CD4-positive, alpha-beta T cell treated with Interleukin-15 for 1 hour (primary cell): ENCODE results near the gene GDI2.
"Not testable (repeated sequence)": the region's sequence is repeated elsewhere in the genome, so short reads cannot be mapped to it uniquely, and the experiment has no call there.

ENCODE experiments used
- DNase-seq: peaks from one replicate; pipeline ENCODE4 v3.0.0-alpha.2; 2020

Gene GDI2

DNA sequence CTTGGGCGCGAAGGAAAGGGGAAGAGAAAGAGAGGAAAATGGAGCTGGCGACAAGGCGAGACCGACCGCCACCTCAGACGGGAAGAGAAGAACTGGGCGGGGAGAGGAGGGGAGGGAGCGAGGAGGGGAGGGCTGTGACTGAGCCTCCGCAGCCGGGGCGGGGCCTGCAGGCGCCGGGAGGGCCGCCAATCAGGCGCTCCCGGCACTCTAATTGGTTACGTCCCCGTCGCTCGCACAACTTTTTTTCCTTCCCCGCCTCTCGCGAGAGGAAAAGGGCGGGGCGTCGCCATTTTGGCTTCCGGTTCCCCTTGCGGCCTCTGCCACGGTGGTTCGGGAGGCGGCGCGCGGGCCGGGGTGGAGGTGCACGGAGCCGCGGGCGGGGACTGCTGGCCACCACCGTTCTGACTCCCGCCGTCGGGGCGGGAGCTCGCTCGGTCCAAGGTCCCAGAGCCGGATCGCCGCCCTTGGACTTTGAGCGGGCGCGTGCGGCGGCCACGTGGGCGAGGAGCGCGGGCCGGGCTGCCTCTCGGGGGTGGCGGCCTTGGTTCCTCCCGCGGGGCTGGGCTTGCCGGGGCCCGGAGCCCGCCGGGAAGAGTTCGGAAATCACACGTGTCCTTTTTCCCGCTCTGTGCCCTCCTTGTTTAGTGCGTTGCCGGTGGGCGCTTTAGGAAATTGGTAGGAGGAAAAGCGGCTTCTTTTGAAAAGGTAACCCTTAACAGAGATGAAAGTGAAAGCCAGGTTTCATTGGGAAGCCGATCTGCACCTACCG is at the start of gene GDI2:
Gene GDI2 (minus strand): TSS at position 94 of the 769 bp plus-strand sequence. CDS start 176 bp downstream, outside the sequence.
- DNase-seq, result peak; percentile 96

DNA sequence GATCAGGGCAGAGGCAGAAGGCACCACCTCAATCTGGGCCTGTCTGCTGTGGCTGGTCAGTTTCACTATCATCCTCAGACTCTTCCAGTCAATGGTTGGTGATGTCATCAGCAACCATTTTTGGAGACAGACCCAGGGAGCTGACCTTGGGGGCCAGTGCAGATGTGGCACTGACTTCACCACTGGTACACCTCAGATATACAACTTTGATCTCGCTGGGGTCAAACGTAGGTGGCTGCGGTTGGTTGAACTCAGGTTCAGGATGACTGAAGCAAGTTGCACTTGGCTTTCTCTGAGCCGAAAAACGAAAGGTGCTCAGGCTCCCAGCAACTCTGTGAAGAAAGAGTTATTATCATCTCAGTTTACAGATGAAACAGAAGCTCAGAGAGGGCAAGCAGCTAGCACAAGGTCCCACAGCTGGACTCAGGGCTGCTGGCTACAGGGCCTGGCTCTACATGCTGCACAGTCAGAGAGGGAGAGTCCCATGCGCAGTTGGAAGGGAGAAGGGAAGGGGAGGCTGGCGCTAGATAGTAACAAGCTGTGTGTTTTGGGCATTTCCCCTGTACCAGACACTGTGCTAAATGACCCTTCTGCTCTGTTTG is 49.2 kb upstream of the GDI2 start:
- no peak for DNase-seq

DNA sequence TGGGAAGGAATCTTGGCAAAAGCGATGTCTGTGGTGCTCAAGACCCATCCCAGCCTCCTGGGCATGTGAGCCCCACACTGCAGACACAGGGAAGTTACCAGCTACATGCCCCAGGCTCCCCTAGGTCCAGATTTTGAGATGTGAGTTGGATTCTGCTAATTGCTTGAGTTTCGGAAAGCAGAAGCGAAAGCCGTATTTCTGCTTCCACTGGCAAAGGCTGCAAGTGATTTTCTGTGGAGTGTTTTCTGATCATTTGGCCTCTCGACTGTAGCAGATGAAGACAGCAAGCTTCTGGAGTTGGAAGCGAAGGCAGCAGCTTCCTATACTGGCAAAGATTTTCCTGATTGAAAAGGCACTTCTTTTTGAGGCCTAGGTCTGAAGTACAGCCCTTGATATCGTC is 46.8 kb upstream of the GDI2 start:
- no peak for DNase-seq

- DNase-seq, result no peak
Observed at GRCh38 chr10:5858811-5859210, 45.6 kb upstream of the GDI2 start.

GRCh38 chr10:5856701-5857004 is 43.4 kb upstream of the GDI2 start:
- no peak for DNase-seq

GRCh38 chr10:5855979-5856700 is 42.9 kb upstream of the GDI2 start:
- no peak for DNase-seq

GRCh38 chr10:5854131-5854475 is 40.9 kb upstream of the GDI2 start:
- DNase-seq, result no peak

- DNase-seq, result not testable (repeated sequence)
Observed at GRCh38 chr10:5846667-5847066, 33.4 kb upstream of the GDI2 start.

- DNase-seq, result no peak
Observed at GRCh38 chr10:5844345-5845055, 31.3 kb upstream of the GDI2 start.

- DNase-seq, result no peak
Observed at GRCh38 chr10:5843686-5844344, 30.6 kb upstream of the GDI2 start.

- no peak for DNase-seq
Observed at GRCh38 chr10:5841965-5842364, 28.7 kb upstream of the GDI2 start.

GRCh38 chr10:5840314-5841307 is 27.4 kb upstream of the GDI2 start:
- peak; percentile 82 for DNase-seq

DNA sequence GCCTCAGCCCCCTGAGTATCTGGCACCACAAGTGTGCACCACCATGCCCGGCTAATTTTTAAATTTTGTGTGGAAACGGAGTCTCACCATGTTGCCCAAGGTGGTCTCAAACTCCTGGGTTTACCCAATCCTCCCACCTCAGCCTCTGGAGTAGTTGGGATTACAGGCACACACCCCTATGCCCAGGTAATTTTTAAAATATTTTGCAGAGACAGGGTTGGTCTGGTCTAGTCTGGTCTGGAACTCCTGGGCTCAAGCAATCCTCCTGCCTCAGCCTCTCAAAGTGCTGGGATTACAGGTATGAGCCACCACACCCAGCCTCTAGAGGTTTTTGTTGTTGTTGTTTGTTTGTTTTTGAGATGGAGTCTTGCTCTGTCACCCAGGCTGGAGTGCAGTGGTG is 22.9 kb upstream of the GDI2 start:
- DNase-seq, result not testable (repeated sequence)

GRCh38 chr10:5835446-5836095 is 22.3 kb upstream of the GDI2 start:
- no peak for DNase-seq

- DNase-seq, result no peak
Observed at GRCh38 chr10:5833814-5834213, 20.6 kb upstream of the GDI2 start.

- no peak for DNase-seq
Observed at GRCh38 chr10:5832946-5833345, 19.7 kb upstream of the GDI2 start.

- DNase-seq, result no peak
Observed at GRCh38 chr10:5831446-5831782, 18.2 kb upstream of the GDI2 start.

DNA sequence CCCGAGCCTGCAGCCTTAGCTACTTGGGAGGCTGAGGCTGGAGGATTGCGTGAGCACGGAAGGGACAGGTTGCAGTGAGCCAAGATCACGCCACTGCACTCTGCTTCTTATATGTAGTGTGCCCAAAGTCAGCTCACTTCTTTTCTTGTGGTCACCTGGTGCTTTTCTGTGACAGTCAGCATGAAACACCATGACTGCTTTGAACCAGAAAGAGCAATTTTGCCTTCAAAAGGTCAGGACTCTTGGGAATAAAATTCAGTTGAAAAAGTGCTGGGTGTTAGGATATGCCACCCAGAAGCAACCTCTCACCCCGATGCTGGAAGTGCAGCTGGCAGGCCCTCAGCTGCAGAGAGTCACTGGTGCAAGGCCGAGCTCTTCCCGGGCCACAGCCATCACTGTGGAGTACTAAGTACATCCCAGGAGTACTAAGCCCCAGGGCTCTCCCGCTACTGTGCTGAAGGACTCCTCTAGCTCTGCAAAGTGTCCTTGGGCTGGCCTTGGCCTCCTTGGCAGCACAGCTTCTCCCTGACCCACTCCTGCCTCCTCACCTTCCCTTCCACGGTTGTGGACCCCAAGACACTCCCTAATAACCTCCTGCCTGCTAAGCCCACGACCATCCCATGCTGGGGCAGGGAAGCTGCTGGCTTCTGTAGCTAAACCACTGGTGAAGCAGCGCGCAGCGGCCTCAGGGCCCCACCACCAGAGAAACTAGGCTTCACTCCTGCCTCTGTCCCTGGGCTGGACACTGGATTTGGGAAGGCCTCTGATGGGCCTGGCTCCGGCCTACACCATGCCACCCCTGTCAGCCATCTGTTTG is 17.6 kb upstream of the GDI2 start:
- DNase-seq, result no peak

- DNase-seq, result no peak
Observed at GRCh38 chr10:5829267-5829666, 16.0 kb upstream of the GDI2 start.

DNA sequence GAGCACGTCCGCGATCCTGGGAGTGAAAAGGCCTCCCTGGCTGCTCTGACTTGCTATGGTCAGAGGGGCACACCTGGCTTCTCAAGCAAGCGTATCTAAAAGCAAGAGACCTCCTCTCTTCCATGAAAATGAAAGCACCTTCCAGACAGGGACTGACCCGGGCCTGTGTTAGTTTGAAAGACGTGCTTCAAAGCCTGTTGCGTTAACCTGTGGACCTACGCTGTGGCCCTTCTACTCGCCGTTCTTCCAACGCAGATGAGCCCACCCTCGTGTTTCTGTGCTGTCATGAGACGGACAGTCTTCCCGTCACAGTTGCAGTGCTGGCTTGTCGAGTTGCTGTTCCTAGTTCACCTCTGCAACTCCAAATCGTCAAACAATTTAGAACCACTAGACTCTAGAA is 15.5 kb upstream of the GDI2 start:
- DNase-seq, result no peak

DNA sequence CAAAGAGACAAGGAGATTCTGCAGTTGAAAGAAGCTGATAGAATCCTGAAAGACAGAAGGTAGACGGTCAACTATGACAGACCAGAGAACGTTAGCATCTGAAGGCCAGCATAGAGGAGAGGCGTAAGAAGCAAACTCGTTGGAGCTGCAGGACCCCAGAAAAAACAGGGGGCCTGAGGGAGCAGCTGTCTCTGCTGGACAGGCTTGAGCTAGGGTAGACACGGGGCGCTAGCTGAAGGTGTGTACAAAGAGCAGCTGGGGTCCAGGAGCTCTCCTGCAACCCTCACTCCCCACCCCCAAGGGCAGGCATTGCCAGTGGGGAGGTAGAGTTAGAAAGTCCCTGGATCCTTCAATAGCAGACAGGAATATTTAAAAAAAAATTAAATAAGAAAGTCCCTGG is 14.6 kb upstream of the GDI2 start:
- DNase-seq, result no peak
